ENCODE data around the gene HOTAIR.

- no peak for TF ChIP-seq CTCF (conservative IDR thresholded peaks at IDR 0.05 in 1 of 2, IDR thresholded peaks at IDR 0.05 in 1 of 2; ENCODE audit: low read depth in 1 of 2, low read length in 2 of 2)
- peak; percentile 57 for TF ChIP-seq EZH2 (IDR thresholded peaks at IDR 0.05; ENCODE audit: low read length, missing control alignments)
These were observed 6.2 kb upstream of the HOTAIR start for GRCh38 chr12:53980802-53981496.
